Stimulated activated CD4-positive, alpha-beta T cell treated with anti-CD3 and anti-CD28 coated beads, Interleukin-15, amount 100 ng/mL, for 1 hour (primary cell): ENCODE data around the gene MORN1.

ENCODE experiments used
- DNase-seq, 2 donors: peaks; one replicate each; pipeline ENCODE4 v3.0.0-alpha.2; 2020; ENCODE audit warnings: low read depth in 1 of 2, low spot score in 1 of 2

The MORN1 gene

DNA sequence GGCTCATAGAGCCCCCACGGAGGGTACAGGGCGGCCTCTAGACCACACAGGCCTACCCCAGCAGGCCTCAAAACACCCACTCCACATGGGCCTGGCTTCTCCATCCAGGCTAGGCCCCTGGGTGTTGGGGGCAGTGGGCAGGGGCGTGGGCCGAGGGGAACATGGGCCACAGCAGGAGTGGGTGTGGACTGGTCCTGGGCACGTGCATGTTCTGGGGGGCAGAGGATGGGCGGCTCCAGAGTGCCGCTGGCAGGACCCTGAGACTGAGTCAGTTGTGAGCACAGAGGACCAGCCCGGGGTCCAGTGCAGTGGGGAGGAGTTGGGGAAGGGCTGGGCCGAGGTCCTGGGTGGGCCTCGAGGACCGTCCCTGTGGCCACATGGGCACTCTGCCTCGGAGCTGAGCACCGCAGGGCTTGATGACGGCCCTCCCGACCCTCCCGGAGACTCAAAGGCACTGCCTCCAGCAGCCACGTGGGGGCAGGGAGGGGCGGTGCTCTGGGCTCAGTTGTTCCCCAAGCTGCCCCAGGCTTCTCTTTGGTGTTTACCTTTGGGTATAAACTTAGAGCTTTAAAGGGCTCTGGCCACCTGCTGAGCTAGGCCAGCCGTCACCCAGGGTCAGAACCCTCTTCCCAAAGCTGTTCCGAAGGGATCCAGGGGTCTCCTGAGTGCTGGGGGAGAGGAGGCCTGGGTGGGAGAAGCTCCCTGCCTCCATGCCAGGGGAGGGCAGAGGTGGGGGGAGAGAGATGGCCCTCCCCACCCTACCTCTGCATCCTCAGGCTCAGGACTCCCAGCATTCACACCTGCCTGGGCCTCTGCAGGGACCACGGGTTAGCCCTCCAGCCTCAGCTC is 79.9 kb downstream of the MORN1 start:
- peak; percentile 30 to 45 for DNase-seq

DNA sequence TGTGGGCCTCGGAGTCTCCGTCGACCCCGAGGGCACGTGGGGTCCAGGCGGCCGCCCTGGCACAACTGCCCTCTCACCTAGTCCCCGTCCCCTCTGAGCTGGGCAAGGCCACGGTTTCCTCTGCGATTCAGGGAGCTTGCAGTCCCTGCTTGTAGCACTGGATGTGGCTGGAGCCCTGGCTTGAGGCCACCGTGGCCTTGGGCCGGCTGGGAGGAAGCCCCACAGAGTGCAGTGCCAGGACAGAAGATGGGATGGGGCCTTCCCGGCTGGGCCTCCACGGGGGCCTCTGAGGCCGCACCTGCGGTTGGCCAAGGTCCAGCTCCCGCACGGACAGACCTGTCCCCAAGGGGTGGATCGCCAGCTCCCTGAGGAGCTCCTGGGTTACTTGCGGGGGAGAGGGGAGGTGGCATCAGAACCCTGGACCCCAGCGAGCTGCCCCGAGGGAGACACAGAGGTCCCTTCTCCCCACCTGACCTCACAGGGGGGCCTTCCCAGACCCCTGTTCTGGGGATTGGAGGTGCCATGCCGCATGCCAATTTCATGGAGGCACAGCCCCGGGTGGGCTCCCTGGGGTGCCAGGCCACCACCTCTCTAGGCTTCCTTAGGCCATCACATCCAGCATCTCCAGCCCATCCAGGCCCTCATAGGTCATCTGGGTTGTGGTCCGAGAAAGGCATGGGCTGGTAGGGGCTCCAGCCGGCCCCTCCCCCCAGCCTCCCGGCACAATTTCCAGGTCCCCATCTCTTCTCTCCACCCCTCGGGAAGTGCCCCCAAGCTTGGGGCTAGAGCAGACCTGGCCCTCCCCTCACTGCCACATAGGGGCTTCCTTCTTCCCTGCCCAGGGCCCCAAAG is 80.8 kb downstream of the MORN1 start:
- DNase-seq, result no peak

DNA sequence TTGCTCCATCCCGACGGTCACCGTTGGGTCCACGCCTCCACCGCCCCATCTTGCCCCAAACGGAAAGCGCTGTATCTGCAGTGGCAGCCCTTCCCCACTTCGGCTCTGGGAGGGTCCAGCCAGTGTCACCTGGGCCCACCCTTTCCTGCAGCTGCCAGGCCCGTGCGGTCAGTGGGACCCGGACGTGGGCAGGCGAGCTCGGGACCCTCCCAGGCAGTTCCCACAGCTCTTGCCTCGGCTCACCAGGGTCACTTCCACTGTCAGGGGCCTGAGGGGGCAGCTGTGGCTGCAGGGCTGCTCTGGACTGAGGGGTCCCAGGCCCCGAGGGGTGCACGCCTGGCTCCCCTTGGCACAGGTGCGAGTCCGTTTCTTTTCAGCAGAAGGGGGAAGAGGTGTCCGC is 82.5 kb downstream of the MORN1 start:
- no peak for DNase-seq

DNA sequence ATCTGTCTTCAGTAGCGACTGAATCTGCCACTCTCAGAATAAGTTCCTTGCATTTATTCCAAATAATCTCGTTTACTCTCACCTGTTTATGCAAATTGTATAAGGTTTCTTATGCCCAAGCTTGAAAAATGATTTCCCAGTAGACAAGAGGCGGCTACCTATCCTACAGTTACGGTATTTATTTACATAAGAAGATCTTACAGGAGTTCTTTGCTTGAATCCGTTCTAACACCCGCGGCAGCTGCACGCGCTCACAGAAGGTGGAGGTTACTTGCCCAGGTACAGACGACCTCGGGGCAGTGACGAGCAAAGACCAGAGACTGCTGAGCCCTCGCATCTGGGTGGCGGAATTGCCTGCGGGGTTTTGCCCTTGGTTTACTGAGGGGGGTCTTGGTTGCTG is 83.4 kb downstream of the MORN1 start:
- DNase-seq, result no peak

DNA sequence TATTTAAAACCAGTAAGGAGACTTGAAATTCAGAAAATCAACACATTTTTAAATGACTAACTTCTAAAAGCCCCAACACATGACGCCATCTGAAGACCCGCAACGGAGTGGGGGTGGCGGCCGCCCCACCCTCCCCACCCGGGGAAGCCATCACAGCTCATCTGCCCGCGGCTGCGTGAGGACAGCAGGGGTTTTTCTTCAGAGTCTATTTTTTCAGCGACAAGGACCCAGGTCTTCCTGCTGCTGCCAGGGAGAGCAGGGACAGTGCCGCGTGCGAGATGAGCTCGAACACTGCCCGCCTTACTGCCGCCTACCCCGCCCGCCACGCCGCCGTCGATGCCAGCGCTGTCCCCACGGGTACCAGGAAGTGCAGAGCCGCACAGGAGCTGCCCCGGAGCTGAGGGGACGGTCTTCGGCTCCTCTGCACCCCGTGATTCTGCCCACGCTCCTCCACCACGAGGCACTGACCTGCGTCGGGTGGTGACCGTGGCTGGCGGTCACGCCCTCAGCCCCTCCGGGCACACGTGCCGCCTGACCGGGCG is 84.2 kb downstream of the MORN1 start:
- no peak for DNase-seq

DNA sequence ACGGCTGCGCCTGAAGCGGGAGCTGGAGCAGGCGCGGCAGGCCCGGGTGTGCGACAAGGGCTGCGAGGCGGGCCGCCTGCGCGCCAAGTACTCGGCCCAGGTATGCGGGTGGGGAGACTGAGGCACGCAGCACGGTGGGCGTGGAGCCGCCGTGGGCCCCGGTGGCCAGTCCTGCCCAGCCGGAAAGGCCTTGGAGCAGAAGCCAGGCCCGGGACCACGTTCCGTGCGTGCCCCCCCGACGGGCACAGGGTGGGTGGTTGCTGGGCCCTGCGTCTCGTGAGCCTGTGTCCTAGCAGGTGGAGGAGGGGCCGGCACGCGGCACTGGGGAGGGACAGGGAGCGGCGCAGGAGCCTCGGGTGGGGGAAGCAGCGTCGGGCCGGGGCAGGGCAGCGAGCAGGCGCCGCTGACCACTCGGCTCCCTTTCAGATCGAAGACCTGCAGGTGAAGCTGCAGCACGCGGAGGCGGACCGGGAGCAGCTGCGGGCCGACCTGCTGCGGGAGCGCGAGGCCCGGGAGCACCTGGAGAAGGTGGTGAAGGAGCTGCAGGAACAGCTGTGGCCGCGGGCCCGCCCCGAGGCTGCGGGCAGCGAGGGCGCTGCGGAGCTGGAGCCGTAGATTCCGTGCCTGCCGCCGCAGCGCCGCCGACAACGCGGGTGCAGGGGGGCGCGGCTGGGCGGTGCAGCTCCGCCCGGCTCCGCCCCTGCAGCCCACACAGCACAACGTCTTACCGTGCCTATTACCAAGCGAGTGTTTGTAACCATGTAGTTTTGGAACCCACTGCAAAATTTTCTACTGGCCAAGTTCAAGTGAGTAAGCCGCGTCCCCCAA is 85.0 kb downstream of the MORN1 start:
- DNase-seq, result no peak

DNA sequence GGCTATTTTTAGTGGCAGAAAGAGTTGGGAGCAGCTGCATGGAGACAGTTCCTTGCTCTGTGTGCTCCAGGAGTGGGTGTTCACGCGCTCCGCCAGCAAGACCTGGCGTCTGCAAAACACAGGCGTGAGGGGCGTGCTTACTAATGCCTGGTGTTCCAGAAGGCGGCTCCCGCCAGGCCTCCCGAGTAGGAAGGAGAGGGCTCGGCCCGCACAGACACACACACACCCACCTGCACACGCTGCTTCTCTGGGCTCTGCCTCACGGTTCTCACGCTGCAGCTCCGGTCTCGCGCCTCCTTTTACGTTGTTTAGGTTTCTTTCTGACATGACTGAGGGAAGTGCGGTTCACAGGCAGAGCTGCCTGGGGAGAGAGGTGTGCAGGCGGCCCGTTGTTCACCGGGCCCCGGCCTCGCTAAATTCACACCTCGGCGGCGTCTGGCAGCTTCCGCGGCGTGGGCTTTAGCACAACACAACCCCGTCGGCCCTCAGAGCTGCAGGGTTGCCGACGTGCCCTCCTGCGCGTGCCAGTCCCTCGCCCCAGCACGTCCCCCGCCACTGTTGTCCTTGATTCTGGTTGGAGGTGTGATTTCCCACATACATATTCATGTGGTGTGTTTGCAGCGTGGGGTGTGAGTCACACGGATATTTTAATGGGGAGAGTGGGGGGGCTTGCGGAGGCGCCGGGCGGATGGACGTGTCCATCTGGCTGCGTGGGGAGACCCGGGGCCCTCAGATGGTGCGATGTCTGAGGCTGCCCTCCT is 86.3 kb downstream of the MORN1 start:
- DNase-seq, result no peak

DNA sequence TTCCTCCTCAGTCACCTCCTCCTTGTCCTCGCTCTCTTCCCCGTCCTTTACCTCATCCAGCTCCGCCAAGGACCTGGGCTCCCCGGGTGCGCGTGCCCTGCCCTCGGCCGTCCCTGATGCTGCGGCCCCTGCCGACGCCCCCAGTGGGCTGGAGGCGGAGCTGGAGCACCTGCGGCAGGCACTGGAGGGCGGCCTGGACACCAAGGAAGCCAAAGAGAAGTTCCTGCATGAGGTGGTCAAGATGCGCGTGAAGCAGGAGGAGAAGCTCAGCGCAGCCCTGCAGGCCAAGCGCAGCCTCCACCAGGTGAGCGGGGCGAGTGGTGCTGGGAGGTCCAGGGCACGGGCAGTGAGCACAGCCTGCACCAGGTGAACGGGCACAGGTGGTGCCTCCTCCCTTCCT is 87.1 kb downstream of the MORN1 start:
- DNase-seq, result no peak

DNA sequence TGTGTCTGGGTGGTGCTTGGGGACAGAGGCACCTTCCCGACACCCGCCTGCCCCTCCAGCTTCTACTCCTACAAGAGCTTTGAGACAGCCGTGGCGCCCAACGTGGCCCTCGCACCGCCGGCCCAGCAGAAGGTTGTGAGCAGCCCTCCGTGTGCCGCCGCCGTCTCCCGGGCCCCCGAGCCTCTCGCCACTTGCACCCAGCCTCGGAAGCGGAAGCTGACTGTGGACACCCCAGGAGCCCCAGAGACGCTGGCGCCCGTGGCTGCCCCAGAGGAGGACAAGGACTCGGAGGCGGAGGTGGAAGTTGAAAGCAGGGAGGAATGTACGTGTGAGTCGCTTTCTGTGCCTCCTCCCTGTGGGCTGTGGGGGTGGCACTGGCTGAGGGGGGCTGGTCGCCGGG is 87.6 kb downstream of the MORN1 start:
- DNase-seq, result no peak

DNA sequence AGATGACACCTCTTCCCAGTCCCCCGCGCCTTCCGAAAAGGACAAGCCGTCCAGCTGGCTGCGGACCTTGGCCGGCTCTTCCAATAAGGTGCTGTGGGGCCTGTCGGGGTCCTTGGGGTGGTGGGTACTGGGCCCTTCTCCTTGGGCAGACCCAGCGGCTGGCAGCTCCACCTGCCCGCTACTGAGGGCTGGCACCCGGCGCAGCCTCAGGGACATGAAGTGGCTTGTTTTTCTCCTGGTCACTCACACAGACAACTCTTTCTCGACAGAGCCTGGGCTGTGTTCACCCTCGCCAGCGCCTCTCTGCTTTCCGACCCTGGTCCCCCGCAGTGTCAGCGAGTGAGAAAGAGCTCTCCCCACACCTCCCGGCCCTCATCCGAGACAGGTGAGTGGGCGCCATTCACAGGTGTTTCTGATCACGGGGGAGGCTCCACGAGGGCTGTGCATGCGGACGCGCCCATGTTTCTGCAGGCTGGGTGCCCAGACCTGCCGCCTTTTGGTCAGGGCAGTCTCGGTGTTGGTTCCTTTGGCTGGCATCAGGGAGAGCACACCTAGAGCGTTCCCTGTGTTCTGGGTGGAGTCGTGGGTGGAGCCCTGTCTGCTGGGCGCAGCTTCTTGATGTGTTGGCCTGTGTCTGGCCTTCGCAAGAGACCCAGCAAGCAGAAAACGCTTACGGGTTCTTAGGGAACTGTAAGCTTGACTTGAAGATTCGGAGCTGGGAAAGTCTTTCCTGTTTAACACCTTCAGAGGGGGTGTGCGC is 88.2 kb downstream of the MORN1 start:
- DNase-seq, result no peak

DNA sequence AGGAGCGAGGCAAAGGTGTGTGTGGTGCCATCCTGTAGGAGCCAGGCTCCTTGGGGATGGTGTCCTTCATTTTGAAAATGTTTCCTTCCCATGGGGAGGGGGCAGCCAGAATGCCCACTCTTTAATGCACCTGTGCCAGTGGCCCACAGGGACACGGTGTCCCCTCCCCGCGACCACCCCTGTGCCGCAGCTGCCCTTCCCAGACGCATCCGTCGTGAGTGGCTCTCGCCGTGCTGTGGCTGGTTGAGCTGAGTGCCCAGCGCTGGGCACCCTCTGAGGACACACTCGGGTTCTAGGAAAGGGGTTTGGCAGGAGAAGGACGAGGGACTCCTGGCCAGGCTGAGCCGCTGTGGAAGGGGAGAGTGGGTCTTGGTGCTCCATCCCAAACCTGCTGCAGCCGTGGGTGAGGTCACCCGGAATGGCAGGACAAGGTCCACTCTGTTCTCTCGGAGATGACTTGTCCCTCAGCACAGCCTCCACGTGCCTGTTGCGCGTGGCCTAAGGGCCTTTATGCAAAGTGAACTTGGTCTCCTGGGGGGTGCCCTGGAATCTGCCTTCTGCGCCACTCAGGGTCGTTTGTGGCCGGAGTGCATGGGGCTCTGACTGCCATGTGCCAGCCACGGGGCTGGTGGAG is 88.9 kb downstream of the MORN1 start:
- DNase-seq, result no peak

DNA sequence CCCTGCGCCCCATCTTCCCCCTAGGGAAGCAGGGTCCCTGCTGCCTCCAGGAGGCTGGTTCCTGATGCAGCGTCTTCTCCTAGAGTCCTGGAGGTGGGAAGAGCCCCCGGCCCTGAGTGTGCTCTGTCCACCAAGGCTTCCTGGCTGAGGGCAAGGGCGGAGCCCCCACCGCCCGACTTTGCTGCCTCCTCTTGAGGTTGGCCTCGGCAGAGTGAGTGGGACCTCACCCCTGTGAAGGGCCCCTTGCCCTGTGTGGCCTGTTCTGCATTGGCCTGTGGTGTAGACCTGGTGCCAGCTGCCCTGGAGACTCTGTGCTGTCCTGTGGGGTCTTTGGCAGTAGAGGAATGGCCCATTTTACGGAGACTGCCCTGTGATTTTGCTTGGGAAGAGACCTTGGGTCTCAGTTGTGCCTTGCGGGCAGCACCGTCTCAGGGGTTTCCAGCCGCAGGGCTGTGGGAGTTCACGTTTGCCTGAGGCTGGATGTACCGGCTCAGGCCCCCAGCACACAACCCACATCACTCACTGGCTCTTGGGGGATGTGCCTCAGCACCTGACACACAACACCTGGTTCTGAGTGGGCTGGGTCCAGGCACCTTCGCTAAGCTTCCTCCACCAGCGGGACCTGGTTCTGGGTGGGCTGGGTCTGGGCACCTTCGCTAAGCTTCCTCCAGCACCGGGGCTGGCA is 89.6 kb downstream of the MORN1 start:
- DNase-seq, result no peak

DNA sequence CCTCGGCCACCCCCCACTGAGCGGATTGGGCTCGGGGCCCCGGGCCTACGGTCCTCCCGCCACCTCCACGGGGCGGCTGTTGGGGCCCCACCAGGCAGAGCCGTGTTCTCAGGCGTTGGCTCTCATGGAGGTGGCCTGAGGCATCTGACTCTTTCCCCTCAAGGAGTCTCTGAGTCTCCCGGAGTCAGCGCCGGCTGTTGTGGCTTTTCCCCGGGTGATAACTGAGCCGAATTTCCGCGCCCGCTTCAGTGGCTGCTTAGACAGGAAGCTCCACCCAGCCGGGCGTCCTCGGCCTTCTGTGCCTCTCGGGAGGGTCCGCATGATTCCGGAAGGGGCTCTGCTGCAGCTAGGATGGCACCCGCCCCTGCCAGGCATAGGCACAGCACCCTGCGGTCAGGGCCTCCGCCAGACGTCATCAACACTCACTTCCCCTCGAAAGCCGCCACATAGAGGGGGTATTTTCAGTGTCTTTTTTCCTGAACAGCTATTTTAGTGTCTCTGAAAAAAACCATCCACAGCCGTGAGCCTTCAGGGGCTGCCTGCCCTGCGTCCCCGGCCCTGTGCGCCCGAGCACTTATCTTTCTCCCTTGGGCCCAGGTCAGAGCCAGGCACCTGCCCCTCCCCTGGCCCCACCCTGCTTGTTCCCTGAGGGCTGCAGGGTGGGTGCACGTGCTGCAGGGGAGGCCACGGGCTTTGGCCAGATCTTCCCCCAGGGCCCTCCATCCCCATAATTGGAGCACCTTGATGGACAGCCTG is 90.3 kb downstream of the MORN1 start:
- DNase-seq, result peak; percentile 54 to 92

DNA sequence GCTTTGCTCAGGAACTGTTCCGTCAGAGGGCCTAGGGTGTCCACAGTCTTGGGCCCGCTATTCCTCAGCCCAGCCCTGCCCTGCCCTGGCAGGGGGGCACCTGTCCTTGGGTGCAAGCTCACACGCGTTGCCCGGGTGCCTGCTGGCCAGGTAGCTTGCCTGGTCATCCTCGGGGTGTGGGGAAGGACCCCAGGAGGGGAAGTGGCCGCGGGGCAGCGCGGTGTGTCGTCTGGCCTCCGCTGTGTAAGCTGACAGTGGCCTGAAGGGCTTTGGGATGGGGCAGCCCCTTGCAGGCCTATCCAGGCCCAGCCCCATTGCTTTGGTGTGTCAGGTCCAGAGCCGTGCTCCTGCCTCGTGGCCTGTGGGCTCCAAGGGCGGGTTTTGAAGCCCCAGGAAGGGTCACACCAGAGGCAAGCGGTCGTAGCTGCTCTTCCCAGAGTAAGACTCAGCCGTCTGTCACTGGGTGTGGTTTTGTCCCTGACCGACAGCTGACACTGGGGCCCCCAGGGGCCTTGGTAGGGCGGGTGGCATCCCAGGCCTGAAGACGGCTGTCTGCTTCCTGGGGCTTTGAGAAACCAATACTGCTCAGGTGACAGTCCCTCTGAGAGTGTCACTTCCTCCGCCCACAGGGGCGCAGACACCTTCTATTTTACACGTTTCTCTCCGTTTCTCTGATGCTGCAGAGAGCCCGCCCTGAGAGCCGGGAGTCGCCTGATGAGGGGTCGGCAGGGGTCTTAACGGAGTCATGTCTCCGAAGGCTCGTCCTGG is 91.2 kb downstream of the MORN1 start:
- peak; percentile 53 to 56 for DNase-seq

DNA sequence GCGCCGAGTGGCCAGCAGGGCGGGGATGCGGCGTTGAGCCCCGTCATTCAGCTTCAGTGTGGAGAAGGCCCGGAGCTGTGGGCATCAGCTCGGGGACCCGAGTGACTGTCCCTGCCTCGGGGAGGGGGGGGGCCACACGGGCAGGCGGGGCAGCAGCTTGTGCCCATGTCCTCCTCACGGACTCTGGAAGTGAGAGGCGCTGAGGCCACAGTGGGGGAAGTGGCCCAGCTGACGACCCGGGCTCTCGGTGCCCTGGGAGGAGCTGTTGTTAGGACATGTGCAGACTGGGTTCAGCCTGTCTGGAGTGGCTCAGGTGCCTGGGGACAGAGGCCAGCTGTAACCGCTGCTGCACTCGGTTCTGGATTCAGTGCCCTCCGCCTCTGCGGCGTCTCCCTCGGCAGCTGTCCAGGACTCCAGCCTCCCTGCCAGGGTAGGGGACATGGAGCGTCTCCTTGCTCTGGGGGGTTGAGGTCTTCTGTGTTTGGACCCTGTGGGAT is 92.2 kb downstream of the MORN1 start:
- DNase-seq, result no peak

DNA sequence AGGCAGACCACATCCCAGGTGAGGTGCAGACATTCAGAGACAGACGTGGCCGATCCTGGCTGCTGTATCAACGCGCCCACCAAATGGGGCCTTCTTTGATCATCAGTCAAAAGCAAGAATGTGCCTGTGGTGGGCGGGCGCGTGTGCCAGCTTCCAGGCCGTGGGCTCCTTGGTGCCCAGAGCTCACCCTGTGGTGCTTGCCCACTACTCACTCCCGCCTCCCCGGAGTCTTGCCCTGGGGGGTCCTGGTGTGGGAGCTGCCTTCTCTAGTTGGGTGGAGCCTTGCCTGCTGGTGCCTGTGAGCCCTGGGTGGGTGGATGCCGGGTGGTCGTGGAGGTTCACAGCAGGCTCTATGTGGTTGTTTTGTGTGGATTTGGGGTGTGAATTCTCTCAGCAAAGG is 92.7 kb downstream of the MORN1 start:
- no peak for DNase-seq
